Endothelial cell of umbilical vein (primary cell): ENCODE data around the gene DLG1. TPM values are rescaled to one million over a fixed set of nuclear protein-coding genes. Genes with fewer than 3 reads are reported as not detected.

Source experiments
- BruUV-seq: library from RNA; stranded (reverse); fragments of 400-500 nt; replicated peaks from 2 replicates; lab custom pipeline; 2021; lab: Mats Ljungman, UMichigan
- CTCF ChIA-PET: fragments of 300-600, 350-600 bp; sonication (Branson Sonifier 250); formaldehyde crosslinking; loops from one replicate; lab custom pipeline; 2021; ENCODE audit warnings: antibody characterized with exemption, inconsistent platforms; lab: Charles Lee
- POLR2A ChIA-PET: fragments of 300-600, 350-600 bp; sonication (Branson Sonifier 250); formaldehyde crosslinking; loops from one replicate; lab custom pipeline; 2021; ENCODE audit warnings: antibody characterized with exemption, inconsistent platforms; lab: Charles Lee
- DNase-seq: peaks from one replicate; pipeline ENCODE4 v3.0.0-alpha.2; 2011; ENCODE audit warnings: low read depth, low spot score
- FAIRE-seq: peaks from 2 replicates; lab custom pipeline; 2011; peaks lifted over from hg19 to GRCh38; lab: Jason Lieb, UNC
- H2AFZ ChIP-seq: 2 replicates; pipeline ENCODE4 v1.6.0; 2012; ENCODE audit warnings: low read depth, low read length, control low read depth, inconsistent platforms
- H3K27ac ChIP-seq: 2 replicates; pipeline ENCODE4 v1.5.1; 2011; ENCODE audit warnings: low read depth, mild to moderate bottlenecking, control low read depth, low read length, moderate library complexity; ENCODE audit not compliant: insufficient read depth
- H3K27me3 ChIP-seq, 2 experiments: 2 replicates each; pipeline versions ENCODE4 v1.6.0 to v1.6.1; 2011; ENCODE audit warnings: low read length in 2 of 2, mixed read lengths in 1 of 2; ENCODE audit not compliant: control insufficient read depth in 2 of 2, insufficient read depth in 2 of 2
- H3K36me3 ChIP-seq, 2 experiments: 2 replicates in 1 of 2; 3 replicates in 1 of 2; pipeline ENCODE4 v1.5.1; 2011; ENCODE audit warnings: low read length in 2 of 2, mild to moderate bottlenecking in 1 of 2, moderate library complexity in 1 of 2; ENCODE audit not compliant: control insufficient read depth in 2 of 2, insufficient read depth in 2 of 2; ENCODE audit errors: extremely low read depth in 1 of 2
- H3K4me1 ChIP-seq: 3 replicates; pipeline ENCODE4 v1.5.1; 2011; ENCODE audit warnings: mild to moderate bottlenecking, low read length; ENCODE audit not compliant: control insufficient read depth, insufficient read depth; ENCODE audit errors: extremely low read depth
- H3K4me2 ChIP-seq: 2 replicates; pipeline ENCODE4 v1.6.1; 2011; ENCODE audit warnings: low read length, control low read depth, mixed read lengths; ENCODE audit not compliant: insufficient read depth
- H3K4me3 ChIP-seq, 3 experiments: fragments of 200-600 bp in 1 of 3; sonication (generic), shearing (Covaris generic) in 1 of 3; replicated peaks in 1 of 3; 2 replicates each; pipeline ENCODE4 v1.5.1; 2011 to 2016; ENCODE audit warnings: control low read depth in 3 of 3, low read length in 3 of 3, mild to moderate bottlenecking in 2 of 3, inconsistent platforms in 1 of 3, low read depth in 1 of 3, moderate library complexity in 1 of 3; ENCODE audit not compliant: insufficient read depth in 1 of 3
- H3K79me2 ChIP-seq: 2 replicates; pipeline ENCODE4 v1.6.0; 2012; ENCODE audit warnings: low read length, inconsistent platforms; ENCODE audit not compliant: control insufficient read depth, insufficient read depth
- H3K9ac ChIP-seq: replicated peaks from 2 replicates; pipeline ENCODE3; 2011; ENCODE audit warnings: low read length, control low read depth; ENCODE audit not compliant: insufficient read depth; ENCODE audit errors: extremely low read depth
- H3K9me1 ChIP-seq: replicated peaks from 3 replicates; pipeline ENCODE4 v1.6.0; 2011; ENCODE audit warnings: mild to moderate bottlenecking, low read length; ENCODE audit not compliant: control insufficient read depth, insufficient read depth; ENCODE audit errors: extremely low read depth
- H3K9me3 ChIP-seq: replicated peaks from 2 replicates; pipeline ENCODE4 v1.5.1; 2012; ENCODE audit warnings: low read length, inconsistent platforms; ENCODE audit not compliant: control insufficient read depth, insufficient read depth
- H4K20me1 ChIP-seq: replicated peaks from 2 replicates; pipeline ENCODE3; 2011; ENCODE audit warnings: mild to moderate bottlenecking, low read length; ENCODE audit not compliant: control insufficient read depth, insufficient read depth; ENCODE audit errors: extremely low read depth
- EZH2 ChIP-seq: IDR thresholded peaks from 2 replicates; pipeline ENCODE4 v1.6.1; 2012; ENCODE audit warnings: borderline replicate concordance, low read depth, mild to moderate bottlenecking, moderate library complexity, low read length, inconsistent platforms; ENCODE audit not compliant: severe bottlenecking
- FOS ChIP-seq: IDR thresholded peaks from 2 replicates; pipeline ENCODE4 v1.6.1; 2011; ENCODE audit warnings: mild to moderate bottlenecking, low read length, moderate library complexity, borderline replicate concordance; ENCODE audit not compliant: insufficient read depth
- GATA2 ChIP-seq: IDR thresholded peaks from 2 replicates; pipeline ENCODE4 v1.7.0; 2011; ENCODE audit warnings: low read depth, mild to moderate bottlenecking, moderate library complexity, mixed read lengths, low read length; ENCODE audit not compliant: insufficient read length, insufficient read depth
- JUN ChIP-seq: IDR thresholded peaks from 2 replicates; pipeline ENCODE4 v1.6.1; 2011; ENCODE audit warnings: borderline replicate concordance, low read depth; ENCODE audit not compliant: insufficient read length, insufficient read depth
- MYC ChIP-seq: IDR thresholded peaks from one replicate; pipeline ENCODE4 v1.6.1; 2011; ENCODE audit warnings: mild to moderate bottlenecking, low read depth, low read length
- POLR2A ChIP-seq: IDR thresholded peaks from 2 replicates; pipeline ENCODE4 v1.6.1; 2012; ENCODE audit warnings: low read depth, mild to moderate bottlenecking, control low read depth, low read length
- POLR2AphosphoS5 ChIP-seq: IDR thresholded peaks from 2 replicates; pipeline ENCODE4 v1.6.1; 2012; ENCODE audit warnings: low read depth, mild to moderate bottlenecking, control low read depth, low read length, moderate library complexity; ENCODE audit not compliant: insufficient read depth
- dilution Hi-C: fragments of 300-500 bp; cut with MboI; formaldehyde crosslinking; loops from one replicate; pipeline ENCODE4 v1.15.0; 2019; ENCODE audit warnings: low sequenced_read_pairs; ENCODE audit not compliant: extremely low pct_ligation_motif_present
- intact Hi-C: fragments of 100-400 bp; cut with micrococcal nuclease; formaldehyde crosslinking; loops from one replicate; pipeline ENCODE4 v1.10.0; 2022
- polyA plus RNA-seq, 4 experiments: library from polyadenylated mRNA; depleted of rRNA in 3 of 4; stranded (reverse) in 3 of 4; unstranded in 1 of 4; fragments of >200 nt; gene quantifications; 2 replicates each; pipeline versions ENCODE4 v1.2.1 to v1.2.3, GENCODE V29; 2011 to 2012; ENCODE audit warnings: missing spikeins in 1 of 4
- total RNA-seq: library from RNA; stranded (reverse); gene quantifications from 2 replicates; pipeline ENCODE4 v1.2.3, GENCODE V29; 2021
- TF ChIP-seq, protein P1 (sequence below), 2 donors: IDR thresholded peaks; 1 replicate in 1 of 2; 2 replicates in 1 of 2; pipeline ENCODE4 v1.5.1; 2011; ENCODE audit warnings: low read length in 2 of 2, mild to moderate bottlenecking in 2 of 2, moderate library complexity in 2 of 2, control low read depth in 1 of 2, inconsistent platforms in 1 of 2, low read depth in 1 of 2; ENCODE audit not compliant: insufficient read depth in 1 of 2; ENCODE audit errors: extremely low read depth in 1 of 2
- TF ChIP-seq, protein P2 (sequence below): IDR thresholded peaks from 2 replicates; pipeline ENCODE4 v1.6.1; 2011; ENCODE audit not compliant: insufficient read depth, insufficient read length

DLG1 gene
- total and polyA plus RNA-seq, 2 donors (not counting 3 experiments of a cell fraction or from before 2014, with no cell fraction given), result 26.5 to 80.1 TPM

DNA sequence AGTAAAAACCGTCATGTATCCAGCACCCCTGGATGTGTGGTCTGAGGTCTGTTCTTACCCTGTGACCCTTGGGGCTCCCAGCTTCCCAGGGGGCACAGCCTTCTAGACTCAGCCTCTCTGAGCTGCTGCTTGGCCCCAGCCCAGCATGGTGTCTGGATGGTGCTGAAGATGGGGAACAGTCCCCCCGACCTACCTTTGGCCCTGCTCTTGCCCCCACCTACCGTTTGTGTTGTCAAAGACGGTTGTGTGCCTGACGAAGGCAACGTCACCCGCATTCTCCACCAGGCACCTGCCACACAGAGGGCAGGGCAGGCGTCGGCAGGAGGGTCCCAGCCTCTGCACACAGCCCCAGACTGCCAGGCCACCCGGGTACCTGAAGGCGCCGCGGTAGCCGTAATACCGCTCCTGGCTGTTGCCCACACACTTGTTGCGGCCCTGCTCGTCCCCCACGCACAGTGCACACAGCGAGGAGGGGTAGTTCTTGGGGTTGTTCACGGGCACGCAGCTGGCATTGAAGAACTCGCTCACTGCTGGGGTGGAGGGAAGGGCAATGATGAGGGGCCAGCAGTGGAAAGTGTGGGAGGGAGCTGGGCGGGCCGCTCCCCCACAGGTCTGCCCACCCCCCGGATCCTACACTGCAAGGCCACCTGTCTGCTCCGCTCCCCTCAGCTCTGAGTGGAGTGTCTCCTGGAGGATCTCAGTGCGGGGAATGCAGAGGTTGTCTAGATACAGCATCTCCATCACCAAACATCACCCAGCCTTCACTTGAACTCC, 289.8 kb downstream of the DLG1 start:
- Histone ChIP-seq H3K9me3 (no peaks in the 10 kb centered on the region), H3K4me1 (peaks cover 2% of the 10 kb centered on the region), H3K9me1 (no peaks in the 10 kb centered on the region), H3K4me3 (no peak overlapping the region), H3K9ac (no peak overlapping the region), H3K79me2 (no peaks in the 10 kb centered on the region), H3K4me2 (no peak overlapping the region), H4K20me1 (no peaks in the 10 kb centered on the region), H3K27me3 (no peaks in the 10 kb centered on the region), H3K36me3 (no peaks in the 10 kb centered on the region), H3K27ac (no peak overlapping the region), H2AFZ (no peak overlapping the region)
- dilution Hi-C loops, result no loop called here
- DNase-seq, result no peak
- intact Hi-C loops, result loop anchor here (10.0 kb wide), 1 partner anchor 506 kb away; no protein-coding TSS in a partner anchor
- no peak for FAIRE-seq
- TF ChIP-seq POLR2A (no peak), EZH2 (no peak), JUN (no peak), GATA2 (no peak), FOS (no peak), POLR2AphosphoS5 (no peak), MYC (no peak)
- TF ChIP-seq, protein P1, sequence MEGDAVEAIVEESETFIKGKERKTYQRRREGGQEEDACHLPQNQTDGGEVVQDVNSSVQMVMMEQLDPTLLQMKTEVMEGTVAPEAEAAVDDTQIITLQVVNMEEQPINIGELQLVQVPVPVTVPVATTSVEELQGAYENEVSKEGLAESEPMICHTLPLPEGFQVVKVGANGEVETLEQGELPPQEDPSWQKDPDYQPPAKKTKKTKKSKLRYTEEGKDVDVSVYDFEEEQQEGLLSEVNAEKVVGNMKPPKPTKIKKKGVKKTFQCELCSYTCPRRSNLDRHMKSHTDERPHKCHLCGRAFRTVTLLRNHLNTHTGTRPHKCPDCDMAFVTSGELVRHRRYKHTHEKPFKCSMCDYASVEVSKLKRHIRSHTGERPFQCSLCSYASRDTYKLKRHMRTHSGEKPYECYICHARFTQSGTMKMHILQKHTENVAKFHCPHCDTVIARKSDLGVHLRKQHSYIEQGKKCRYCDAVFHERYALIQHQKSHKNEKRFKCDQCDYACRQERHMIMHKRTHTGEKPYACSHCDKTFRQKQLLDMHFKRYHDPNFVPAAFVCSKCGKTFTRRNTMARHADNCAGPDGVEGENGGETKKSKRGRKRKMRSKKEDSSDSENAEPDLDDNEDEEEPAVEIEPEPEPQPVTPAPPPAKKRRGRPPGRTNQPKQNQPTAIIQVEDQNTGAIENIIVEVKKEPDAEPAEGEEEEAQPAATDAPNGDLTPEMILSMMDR (IDR thresholded peaks at IDR 0.05; ENCODE audit: extremely low read depth in 1 of 2, insufficient read depth in 1 of 2, low read depth in 1 of 2, low read length in 2 of 2), result no peak
- TF ChIP-seq, protein P2, sequence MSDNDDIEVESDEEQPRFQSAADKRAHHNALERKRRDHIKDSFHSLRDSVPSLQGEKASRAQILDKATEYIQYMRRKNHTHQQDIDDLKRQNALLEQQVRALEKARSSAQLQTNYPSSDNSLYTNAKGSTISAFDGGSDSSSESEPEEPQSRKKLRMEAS, result no peak
- CTCF ChIA-PET, result interaction anchor here (2.3 kb wide), 1 partner anchor 21 kb away, joined by 9 read pairs; the partner anchor contains the start of gene MELTF
- POLR2A ChIA-PET, result no interaction called here
- BruUV-seq, result no TSS peak
